Spleen (tissue), 7 donors: ENCODE results near the gene KCNC1.

Experiments
- CTCF ChIP-seq, 11 experiments: fragments of 200-600 bp in 7 of 11; fragments of 450-650 bp in 4 of 11; sonication (generic) in 4 of 11; IDR thresholded peaks in 8 of 11; conservative IDR thresholded peaks in 3 of 11; 1 replicate in 7 of 11; 2 replicates in 4 of 11; pipeline versions ENCODE4 v1.4.0 to v1.8.0; 2016 to 2021; ENCODE audit warnings: antibody characterized with exemption in 11 of 11, inconsistent platforms in 4 of 11, mild to moderate bottlenecking in 1 of 11
- POLR2A ChIP-seq, 3 donors: fragments of 450-650 bp; IDR thresholded peaks; one replicate each; pipeline ENCODE4 v1.5.1; 2017; ENCODE audit warnings: antibody characterized with exemption in 3 of 3, mild to moderate bottlenecking in 1 of 3
- POLR2AphosphoS5 ChIP-seq, 3 donors: sonication (generic); formaldehyde crosslinking; IDR thresholded peaks; one replicate each; pipeline ENCODE4 v1.5.1; 2017; ENCODE audit warnings: antibody characterized with exemption in 3 of 3
- donor health status: DM: no; HTN: no; CAD: no; lungs with moderate emphysema.
- donor health status: DM: no; HTN: no; CAD: no.
- donor health status: DM: no; HTN: no; CAD: no.

GRCh38 chr11:17775035-17775348, 40.4 kb downstream of the KCNC1 start:
- TF ChIP-seq POLR2A (IDR thresholded peaks at IDR 0.05) (no peak), CTCF (IDR thresholded peaks at IDR 0.05 in 8 of 11, conservative IDR thresholded peaks at IDR 0.05 in 3 of 11) (no peak), POLR2AphosphoS5 (IDR thresholded peaks at IDR 0.05) (no peak)
